ENCODE measurements around the gene CLSTN2.

CLSTN2 gene

GRCh38 chr3:140085001-140085400, 150.0 kb downstream of the CLSTN2 start:
- no peak for TF ChIP-seq CTCF (IDR thresholded peaks at IDR 0.05; ENCODE audit: low read depth, low read length)
- Histone ChIP-seq H3K4me3 (ENCODE audit: low read depth, low read length) (no peak overlapping the region), H3K36me3 (no peaks in the 10 kb centered on the region), H3K27me3 (ENCODE audit: insufficient read depth, low read depth, severe bottlenecking) (no peaks in the 10 kb centered on the region), H3K9me3 (ENCODE audit: severe bottlenecking) (no peaks in the 10 kb centered on the region), H3K27ac (no peak overlapping the region)
- no peak for DNase-seq

- H3K4me3 ChIP-seq (ENCODE audit: low read depth, low read length) = no peak overlapping the region
- no peak for DNase-seq
- no peaks in the 10 kb centered on the region for H3K27me3 ChIP-seq (ENCODE audit: insufficient read depth, low read depth, severe bottlenecking)
- no peaks in the 10 kb centered on the region for H3K9me3 ChIP-seq (ENCODE audit: severe bottlenecking)
- no peak overlapping the region for H3K27ac ChIP-seq
- TF ChIP-seq CTCF (IDR thresholded peaks at IDR 0.05; ENCODE audit: low read depth, low read length) = no peak
- no peaks in the 10 kb centered on the region for H3K36me3 ChIP-seq
These were observed 151.7 kb downstream of the CLSTN2 start for GRCh38 chr3:140086642-140087041.

- no peaks in the 10 kb centered on the region for H3K27me3 ChIP-seq (ENCODE audit: insufficient read depth, low read depth, severe bottlenecking)
- H3K4me3 ChIP-seq (ENCODE audit: low read depth, low read length) = no peak overlapping the region
- no peak for DNase-seq
- H3K27ac ChIP-seq = no peak overlapping the region
- no peaks in the 10 kb centered on the region for H3K9me3 ChIP-seq (ENCODE audit: severe bottlenecking)
- H3K36me3 ChIP-seq = no peaks in the 10 kb centered on the region
- no peak for TF ChIP-seq CTCF (IDR thresholded peaks at IDR 0.05; ENCODE audit: low read depth, low read length)
These were observed 153.1 kb downstream of the CLSTN2 start for GRCh38 chr3:140088058-140088457.

GRCh38 chr3:140088513-140088912, 153.5 kb downstream of the CLSTN2 start:
- H3K27ac ChIP-seq = no peak overlapping the region
- DNase-seq = no peak
- H3K4me3 ChIP-seq (ENCODE audit: low read depth, low read length) = no peak overlapping the region
- TF ChIP-seq CTCF (IDR thresholded peaks at IDR 0.05; ENCODE audit: low read depth, low read length) = no peak
- no peaks in the 10 kb centered on the region for H3K9me3 ChIP-seq (ENCODE audit: severe bottlenecking)
- no peaks in the 10 kb centered on the region for H3K27me3 ChIP-seq (ENCODE audit: insufficient read depth, low read depth, severe bottlenecking)
- H3K36me3 ChIP-seq = no peaks in the 10 kb centered on the region

GRCh38 chr3:140089403-140090072, 154.6 kb downstream of the CLSTN2 start:
- no peak overlapping the region for H3K27ac ChIP-seq
- no peak for DNase-seq
- H3K4me3 ChIP-seq (ENCODE audit: low read depth, low read length) = no peak overlapping the region

More at GRCh38 chr3:140089403-140090072, 154.6 kb downstream of the CLSTN2 start:
- no peak for TF ChIP-seq CTCF (IDR thresholded peaks at IDR 0.05; ENCODE audit: low read depth, low read length)
- Histone ChIP-seq H3K27me3 (ENCODE audit: insufficient read depth, low read depth, severe bottlenecking) (no peaks in the 10 kb centered on the region), H3K36me3 (no peaks in the 10 kb centered on the region), H3K9me3 (ENCODE audit: severe bottlenecking) (no peaks in the 10 kb centered on the region)

Data from WERI-Rb-1 (cell line).